Trophoblast cell (in vitro differentiated cells and primary cell): ENCODE measurements around the gene COL4A1.
A peak's percentile ranks its signal among the peaks of the same experiment; 100 is the strongest.
"Not testable (repeated sequence)": the region's sequence is repeated elsewhere in the genome, so short reads cannot be mapped to it uniquely, and the experiment has no call there.

Experiments
- DNase-seq, 2 donors: peaks; one replicate each; pipeline ENCODE4 v3.0.0-alpha.2; 2016
- H2AFZ ChIP-seq: 2 replicates; pipeline ENCODE4 v1.6.1; 2013; ENCODE audit warnings: low read length, moderate library complexity, mild to moderate bottlenecking; ENCODE audit not compliant: insufficient read depth, poor library complexity
- H2AK5ac ChIP-seq: 2 replicates; pipeline ENCODE4 v1.6.1; 2013; ENCODE audit warnings: mild to moderate bottlenecking, low read length
- H2BK120ac ChIP-seq: 2 replicates; pipeline ENCODE4 v1.6.1; 2013; ENCODE audit warnings: low read length, mild to moderate bottlenecking, moderate library complexity; ENCODE audit not compliant: insufficient read depth, poor library complexity
- H2BK12ac ChIP-seq: 2 replicates; pipeline ENCODE4 v1.6.1; 2013; ENCODE audit warnings: mild to moderate bottlenecking, low read length, moderate library complexity
- H2BK5ac ChIP-seq: 2 replicates; pipeline ENCODE4 v1.6.1; 2013; ENCODE audit warnings: low read length, low read depth, moderate library complexity, mild to moderate bottlenecking; ENCODE audit not compliant: poor library complexity
- H3K14ac ChIP-seq: 2 replicates; pipeline ENCODE4 v1.6.1; 2013; ENCODE audit warnings: mild to moderate bottlenecking, low read length
- H3K18ac ChIP-seq: 2 replicates; pipeline ENCODE4 v1.6.1; 2013; ENCODE audit warnings: mild to moderate bottlenecking, low read length
- H3K23ac ChIP-seq: 2 replicates; pipeline ENCODE4 v1.6.1; 2013; ENCODE audit warnings: low read length
- H3K27ac ChIP-seq: 2 replicates; pipeline ENCODE4 v1.5.1; 2013; ENCODE audit warnings: low read depth, mild to moderate bottlenecking, inconsistent platforms, low read length, moderate library complexity
- H3K27me3 ChIP-seq: 2 replicates; pipeline ENCODE4 v1.6.1; 2013; ENCODE audit warnings: inconsistent platforms, mild to moderate bottlenecking, low read length, moderate library complexity; ENCODE audit not compliant: insufficient read depth
- H3K36me3 ChIP-seq, 2 experiments: 1 replicate in 1 of 2; 2 replicates in 1 of 2; pipeline ENCODE4 v1.6.1; 2013; ENCODE audit warnings: low read length in 2 of 2, mild to moderate bottlenecking in 2 of 2, moderate library complexity in 1 of 2; ENCODE audit not compliant: insufficient read depth in 2 of 2, control insufficient read depth in 1 of 2
- H3K4ac ChIP-seq: 2 replicates; pipeline ENCODE4 v1.6.1; 2013; ENCODE audit warnings: low read depth, mild to moderate bottlenecking, low read length, moderate library complexity
- H3K4me1 ChIP-seq, 2 experiments: 1 replicate in 1 of 2; 2 replicates in 1 of 2; pipeline ENCODE4 v1.6.1; 2013; ENCODE audit warnings: low read length in 2 of 2, mild to moderate bottlenecking in 2 of 2, moderate library complexity in 1 of 2; ENCODE audit not compliant: insufficient read depth in 2 of 2, control insufficient read depth in 1 of 2
- H3K4me2 ChIP-seq: 2 replicates; pipeline ENCODE4 v1.6.1; 2013; ENCODE audit warnings: inconsistent platforms, mild to moderate bottlenecking, low read length, moderate library complexity
- H3K4me3 ChIP-seq: 2 replicates; pipeline ENCODE4 v1.5.1; 2013; ENCODE audit warnings: mild to moderate bottlenecking, low read depth, low read length, inconsistent platforms
- H3K79me1 ChIP-seq: one replicate; pipeline ENCODE4 v1.6.1; 2013; ENCODE audit warnings: low read length
- H3K79me2 ChIP-seq: 2 replicates; pipeline ENCODE4 v1.6.1; 2013; ENCODE audit warnings: low read length, mild to moderate bottlenecking; ENCODE audit not compliant: control insufficient read depth, insufficient read depth, poor library complexity
- H3K9ac ChIP-seq: 2 replicates; pipeline ENCODE4 v1.6.1; 2013; ENCODE audit warnings: mild to moderate bottlenecking, low read length
- H3K9me3 ChIP-seq: 2 replicates; pipeline ENCODE4 v1.6.1; 2013; ENCODE audit warnings: low read depth, mild to moderate bottlenecking, control low read depth, inconsistent platforms, low read length; ENCODE audit not compliant: insufficient read depth
- H4K12ac ChIP-seq: 2 replicates; pipeline ENCODE4 v1.6.1; 2013; ENCODE audit warnings: low read depth, mild to moderate bottlenecking, low read length, moderate library complexity
- H4K8ac ChIP-seq: 2 replicates; pipeline ENCODE4 v1.6.1; 2013; ENCODE audit warnings: low read depth, mild to moderate bottlenecking, low read length, moderate library complexity
- H4K91ac ChIP-seq: one replicate; pipeline ENCODE4 v1.6.1; 2013; ENCODE audit warnings: low read depth, mild to moderate bottlenecking, low read length, moderate library complexity
- WGBS: extraction: QIAGEN DNeasy Blood & Tissue Kit; methylation state at CpG from one replicate; pipeline ENCODE4 v1.1.7; 2013; ENCODE audit warnings: missing lambda C conversion rate; ENCODE audit not compliant: insufficient read length, insufficient coverage; ENCODE audit errors: extremely low coverage; 5-methylcytosine and 5-hydroxymethylcytosine counted together

Gene COL4A1

GRCh38 chr13:110317093-110317492, 10.1 kb upstream of the COL4A1 start:
- Histone ChIP-seq H3K36me3 (peaks cover 32 to 34% of the 10 kb centered on the region in 2 experiments), H3K27me3 (no peaks in the 10 kb centered on the region), H2AK5ac (no peak overlapping the region), H3K4ac (no peak overlapping the region), H3K4me1 (peaks cover 19 to 32% of the 10 kb centered on the region in 2 experiments), H3K23ac (no peak overlapping the region), H3K9ac (no peak overlapping the region), H4K12ac (no peak overlapping the region), H2BK12ac (no peak overlapping the region), H3K79me2 (peaks cover 6% of the 10 kb centered on the region), H2AFZ (no peak overlapping the region), H3K14ac (no peak overlapping the region), H2BK120ac (no peak overlapping the region), H3K4me3 (peak overlapping the region; percentile 0), H4K8ac (no peak overlapping the region), H3K18ac (no peak overlapping the region), H3K4me2 (no peak overlapping the region), H3K79me1 (peaks cover 9% of the 10 kb centered on the region), H4K91ac (no peak overlapping the region), H3K9me3 (peaks cover under 1% of the 10 kb centered on the region), H3K27ac (no peak overlapping the region), H2BK5ac (no peak overlapping the region)
- DNase-seq: no peak
- WGBS: no CpG with 5 or more reads among the region's 5 CpGs

DNA sequence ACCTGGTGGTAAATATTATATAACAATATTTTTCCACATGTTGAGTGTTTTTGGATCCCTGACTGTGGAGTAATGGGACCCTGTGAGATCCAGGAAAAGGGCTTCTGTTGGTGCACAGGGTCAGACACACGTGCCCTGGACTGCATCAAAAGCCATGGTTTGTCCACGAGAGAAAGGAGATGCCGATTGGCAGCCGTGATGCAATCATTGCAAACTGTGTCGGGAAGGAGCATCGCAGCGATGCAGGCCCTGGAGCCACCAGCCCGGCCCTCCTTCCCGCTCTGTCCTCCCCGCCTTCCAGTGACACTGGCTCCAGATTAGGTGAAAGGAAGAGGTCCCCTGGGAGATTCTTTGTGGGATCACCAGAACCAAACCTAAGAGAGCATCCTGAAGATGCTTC, 9.2 kb upstream of the COL4A1 start:
- Histone ChIP-seq H3K79me2 (peaks cover 13% of the 10 kb centered on the region), H4K91ac (no peak overlapping the region), H2BK120ac (no peak overlapping the region), H3K4me3 (no peak overlapping the region), H3K9me3 (no peaks in the 10 kb centered on the region), H3K23ac (no peak overlapping the region), H2AK5ac (no peak overlapping the region), H4K12ac (no peak overlapping the region), H3K4ac (no peak overlapping the region), H2AFZ (no peak overlapping the region), H3K14ac (no peak overlapping the region), H3K27me3 (no peaks in the 10 kb centered on the region), H3K36me3 (peaks cover 34 to 41% of the 10 kb centered on the region in 2 experiments), H3K4me1 (peaks cover 28 to 41% of the 10 kb centered on the region in 2 experiments), H2BK5ac (no peak overlapping the region), H2BK12ac (no peak overlapping the region), H3K79me1 (peaks cover 18% of the 10 kb centered on the region), H3K27ac (no peak overlapping the region), H3K9ac (no peak overlapping the region), H4K8ac (no peak overlapping the region), H3K18ac (no peak overlapping the region), H3K4me2 (no peak overlapping the region)
- no CpG with 5 or more reads among the region's 10 CpGs for WGBS
- DNase-seq: no peak

GRCh38 chr13:110314516-110315245, 7.7 kb upstream of the COL4A1 start:
- peak overlapping the region; percentile 34 for H3K14ac ChIP-seq
- H3K23ac ChIP-seq: no peak overlapping the region
- no peak overlapping the region for H4K12ac ChIP-seq
- H2AK5ac ChIP-seq: peak overlapping the region; percentile 42
- peak overlapping the region; percentile 55 for H3K18ac ChIP-seq
- H3K4me3 ChIP-seq: no peak overlapping the region
- H3K4ac ChIP-seq: peak overlapping the region; percentile 53
- no peaks in the 10 kb centered on the region for H3K9me3 ChIP-seq
- H3K27ac ChIP-seq: no peak overlapping the region
- peaks cover 36 to 47% of the 10 kb centered on the region in 2 experiments for H3K4me1 ChIP-seq
- peaks cover 20% of the 10 kb centered on the region for H3K79me2 ChIP-seq
- H2BK12ac ChIP-seq: peak overlapping the region; percentile 2
- DNase-seq: no peak
- peaks cover 24% of the 10 kb centered on the region for H3K79me1 ChIP-seq
- peaks cover 39 to 49% of the 10 kb centered on the region in 2 experiments for H3K36me3 ChIP-seq
- no CpG with 5 or more reads among the region's 18 CpGs for WGBS
- H3K4me2 ChIP-seq: no peak overlapping the region
- H2BK120ac ChIP-seq: peak overlapping the region; percentile 65
- no peak overlapping the region for H3K9ac ChIP-seq
- H3K27me3 ChIP-seq: no peaks in the 10 kb centered on the region
- peak overlapping the region; percentile 54 for H2AFZ ChIP-seq
- peak overlapping the region; percentile 2 for H4K8ac ChIP-seq
- H2BK5ac ChIP-seq: no peak overlapping the region
- peak overlapping the region; percentile 20 for H4K91ac ChIP-seq

DNA sequence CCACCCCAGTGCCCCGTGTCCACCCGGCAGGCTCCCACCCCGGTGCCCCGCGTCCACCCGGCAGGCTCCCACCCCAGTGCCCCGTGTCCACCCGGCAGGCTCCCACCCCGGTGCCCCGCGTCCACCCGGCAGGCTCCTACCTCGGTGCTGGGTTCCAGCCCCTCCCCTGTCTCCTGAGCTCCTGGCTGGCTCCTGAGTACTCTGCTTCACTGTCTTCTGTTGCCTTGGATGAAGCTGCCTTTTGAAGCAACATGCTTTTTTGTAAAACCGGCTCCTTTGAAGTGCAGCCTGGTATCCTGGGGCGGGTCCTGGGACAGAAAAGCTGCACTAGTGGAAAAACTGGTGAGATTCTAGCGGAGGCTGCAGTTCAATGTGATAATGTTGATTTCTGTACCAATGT, 6.8 kb upstream of the COL4A1 start:
- not testable (repeated sequence) for H3K18ac ChIP-seq, H4K91ac ChIP-seq, H2BK5ac ChIP-seq, H3K9ac ChIP-seq, H3K14ac ChIP-seq, H3K23ac ChIP-seq, DNase-seq, H2BK120ac ChIP-seq, H3K4me2 ChIP-seq, H3K9me3 ChIP-seq, H3K27ac ChIP-seq, H4K12ac ChIP-seq, H2AFZ ChIP-seq, H3K4me3 ChIP-seq, H4K8ac ChIP-seq, H3K27me3 ChIP-seq, H2AK5ac ChIP-seq, H2BK12ac ChIP-seq
- peak overlapping the region; percentile 57 for H3K4ac ChIP-seq
- peaks cover 26% of the 10 kb centered on the region for H3K79me1 ChIP-seq
- peaks cover 24% of the 10 kb centered on the region for H3K79me2 ChIP-seq
- no CpG with 5 or more reads among the region's 16 CpGs for WGBS
- peaks cover 39 to 48% of the 10 kb centered on the region in 2 experiments for H3K4me1 ChIP-seq
- peaks cover 42 to 58% of the 10 kb centered on the region in 2 experiments for H3K36me3 ChIP-seq
